ENCODE results near the gene BLOC1S6. TPM values are rescaled to one million over a fixed set of nuclear protein-coding genes. Genes with fewer than 3 reads are reported as not detected.

Gene BLOC1S6
- total and polyA plus RNA-seq, 2 of the 13 experiments (the other 11 are each of a cell fraction or from before 2014, with no cell fraction given): 11.8 to 44.3 TPM

GRCh38 chr15:45587095-45587862 lies at the start of gene BLOC1S6 (continued):
- TF ChIP-seq, protein P1, sequence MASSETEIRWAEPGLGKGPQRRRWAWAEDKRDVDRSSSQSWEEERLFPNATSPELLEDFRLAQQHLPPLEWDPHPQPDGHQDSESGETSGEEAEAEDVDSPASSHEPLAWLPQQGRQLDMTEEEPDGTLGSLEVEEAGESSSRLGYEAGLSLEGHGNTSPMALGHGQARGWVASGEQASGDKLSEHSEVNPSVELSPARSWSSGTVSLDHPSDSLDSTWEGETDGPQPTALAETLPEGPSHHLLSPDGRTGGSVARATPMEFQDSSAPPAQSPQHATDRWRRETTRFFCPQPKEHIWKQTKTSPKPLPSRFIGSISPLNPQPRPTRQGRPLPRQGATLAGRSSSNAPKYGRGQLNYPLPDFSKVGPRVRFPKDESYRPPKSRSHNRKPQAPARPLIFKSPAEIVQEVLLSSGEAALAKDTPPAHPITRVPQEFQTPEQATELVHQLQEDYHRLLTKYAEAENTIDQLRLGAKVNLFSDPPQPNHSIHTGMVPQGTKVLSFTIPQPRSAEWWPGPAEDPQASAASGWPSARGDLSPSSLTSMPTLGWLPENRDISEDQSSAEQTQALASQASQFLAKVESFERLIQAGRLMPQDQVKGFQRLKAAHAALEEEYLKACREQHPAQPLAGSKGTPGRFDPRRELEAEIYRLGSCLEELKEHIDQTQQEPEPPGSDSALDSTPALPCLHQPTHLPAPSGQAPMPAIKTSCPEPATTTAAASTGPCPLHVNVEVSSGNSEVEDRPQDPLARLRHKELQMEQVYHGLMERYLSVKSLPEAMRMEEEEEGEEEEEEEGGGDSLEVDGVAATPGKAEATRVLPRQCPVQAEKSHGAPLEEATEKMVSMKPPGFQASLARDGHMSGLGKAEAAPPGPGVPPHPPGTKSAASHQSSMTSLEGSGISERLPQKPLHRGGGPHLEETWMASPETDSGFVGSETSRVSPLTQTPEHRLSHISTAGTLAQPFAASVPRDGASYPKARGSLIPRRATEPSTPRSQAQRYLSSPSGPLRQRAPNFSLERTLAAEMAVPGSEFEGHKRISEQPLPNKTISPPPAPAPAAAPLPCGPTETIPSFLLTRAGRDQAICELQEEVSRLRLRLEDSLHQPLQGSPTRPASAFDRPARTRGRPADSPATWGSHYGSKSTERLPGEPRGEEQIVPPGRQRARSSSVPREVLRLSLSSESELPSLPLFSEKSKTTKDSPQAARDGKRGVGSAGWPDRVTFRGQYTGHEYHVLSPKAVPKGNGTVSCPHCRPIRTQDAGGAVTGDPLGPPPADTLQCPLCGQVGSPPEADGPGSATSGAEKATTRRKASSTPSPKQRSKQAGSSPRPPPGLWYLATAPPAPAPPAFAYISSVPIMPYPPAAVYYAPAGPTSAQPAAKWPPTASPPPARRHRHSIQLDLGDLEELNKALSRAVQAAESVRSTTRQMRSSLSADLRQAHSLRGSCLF (CRISPR knock-in tag; IDR thresholded peaks at IDR 0.05; ENCODE audit: borderline replicate concordance): no peak
- no peak for TF ChIP-seq ZNF253 (CRISPR knock-in tag; IDR thresholded peaks at IDR 0.05; ENCODE audit: borderline replicate concordance)
- peak; percentile 93 for TF ChIP-seq CREB1 (IDR thresholded peaks at IDR 0.05)
- TF ChIP-seq CREB1 (CRISPR knock-in tag; IDR thresholded peaks at IDR 0.05): peak; percentile 98
- TF ChIP-seq, protein P2, sequence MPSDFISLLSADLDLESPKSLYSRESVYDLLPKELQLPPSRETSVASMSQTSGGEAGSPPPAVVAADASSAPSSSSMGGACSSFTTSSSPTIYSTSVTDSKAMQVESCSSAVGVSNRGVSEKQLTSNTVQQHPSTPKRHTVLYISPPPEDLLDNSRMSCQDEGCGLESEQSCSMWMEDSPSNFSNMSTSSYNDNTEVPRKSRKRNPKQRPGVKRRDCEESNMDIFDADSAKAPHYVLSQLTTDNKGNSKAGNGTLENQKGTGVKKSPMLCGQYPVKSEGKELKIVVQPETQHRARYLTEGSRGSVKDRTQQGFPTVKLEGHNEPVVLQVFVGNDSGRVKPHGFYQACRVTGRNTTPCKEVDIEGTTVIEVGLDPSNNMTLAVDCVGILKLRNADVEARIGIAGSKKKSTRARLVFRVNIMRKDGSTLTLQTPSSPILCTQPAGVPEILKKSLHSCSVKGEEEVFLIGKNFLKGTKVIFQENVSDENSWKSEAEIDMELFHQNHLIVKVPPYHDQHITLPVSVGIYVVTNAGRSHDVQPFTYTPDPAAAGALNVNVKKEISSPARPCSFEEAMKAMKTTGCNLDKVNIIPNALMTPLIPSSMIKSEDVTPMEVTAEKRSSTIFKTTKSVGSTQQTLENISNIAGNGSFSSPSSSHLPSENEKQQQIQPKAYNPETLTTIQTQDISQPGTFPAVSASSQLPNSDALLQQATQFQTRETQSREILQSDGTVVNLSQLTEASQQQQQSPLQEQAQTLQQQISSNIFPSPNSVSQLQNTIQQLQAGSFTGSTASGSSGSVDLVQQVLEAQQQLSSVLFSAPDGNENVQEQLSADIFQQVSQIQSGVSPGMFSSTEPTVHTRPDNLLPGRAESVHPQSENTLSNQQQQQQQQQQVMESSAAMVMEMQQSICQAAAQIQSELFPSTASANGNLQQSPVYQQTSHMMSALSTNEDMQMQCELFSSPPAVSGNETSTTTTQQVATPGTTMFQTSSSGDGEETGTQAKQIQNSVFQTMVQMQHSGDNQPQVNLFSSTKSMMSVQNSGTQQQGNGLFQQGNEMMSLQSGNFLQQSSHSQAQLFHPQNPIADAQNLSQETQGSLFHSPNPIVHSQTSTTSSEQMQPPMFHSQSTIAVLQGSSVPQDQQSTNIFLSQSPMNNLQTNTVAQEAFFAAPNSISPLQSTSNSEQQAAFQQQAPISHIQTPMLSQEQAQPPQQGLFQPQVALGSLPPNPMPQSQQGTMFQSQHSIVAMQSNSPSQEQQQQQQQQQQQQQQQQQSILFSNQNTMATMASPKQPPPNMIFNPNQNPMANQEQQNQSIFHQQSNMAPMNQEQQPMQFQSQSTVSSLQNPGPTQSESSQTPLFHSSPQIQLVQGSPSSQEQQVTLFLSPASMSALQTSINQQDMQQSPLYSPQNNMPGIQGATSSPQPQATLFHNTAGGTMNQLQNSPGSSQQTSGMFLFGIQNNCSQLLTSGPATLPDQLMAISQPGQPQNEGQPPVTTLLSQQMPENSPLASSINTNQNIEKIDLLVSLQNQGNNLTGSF (CRISPR knock-in tag; IDR thresholded peaks at IDR 0.05): peak; percentile 35; the same call in 1 of the 2 replicates
- TF ChIP-seq, protein P3, sequence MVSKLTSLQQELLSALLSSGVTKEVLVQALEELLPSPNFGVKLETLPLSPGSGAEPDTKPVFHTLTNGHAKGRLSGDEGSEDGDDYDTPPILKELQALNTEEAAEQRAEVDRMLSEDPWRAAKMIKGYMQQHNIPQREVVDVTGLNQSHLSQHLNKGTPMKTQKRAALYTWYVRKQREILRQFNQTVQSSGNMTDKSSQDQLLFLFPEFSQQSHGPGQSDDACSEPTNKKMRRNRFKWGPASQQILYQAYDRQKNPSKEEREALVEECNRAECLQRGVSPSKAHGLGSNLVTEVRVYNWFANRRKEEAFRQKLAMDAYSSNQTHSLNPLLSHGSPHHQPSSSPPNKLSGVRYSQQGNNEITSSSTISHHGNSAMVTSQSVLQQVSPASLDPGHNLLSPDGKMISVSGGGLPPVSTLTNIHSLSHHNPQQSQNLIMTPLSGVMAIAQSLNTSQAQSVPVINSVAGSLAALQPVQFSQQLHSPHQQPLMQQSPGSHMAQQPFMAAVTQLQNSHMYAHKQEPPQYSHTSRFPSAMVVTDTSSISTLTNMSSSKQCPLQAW (CRISPR knock-in tag; IDR thresholded peaks at IDR 0.05): peak; percentile 76; the same call in 1 of the 2 replicates
- TF ChIP-seq HMG20B (CRISPR knock-in tag; conservative IDR thresholded peaks at IDR 0.05): peak; percentile 68
- no peak for TF ChIP-seq ZNF20 (CRISPR knock-in tag; IDR thresholded peaks at IDR 0.05)
- peak; percentile 69 for TF ChIP-seq MED8 (CRISPR knock-in tag; IDR thresholded peaks at IDR 0.05; ENCODE audit: insufficient replicate concordance)
- TF ChIP-seq ZNF501 (CRISPR knock-in tag; IDR thresholded peaks at IDR 0.05): peak; percentile 96
- TF ChIP-seq FIP1L1 (IDR thresholded peaks at IDR 0.05; ENCODE audit: borderline replicate concordance, insufficient read depth, low read depth, low read length): 0 out of 2 replicates have a peak, but pooled peaks have one; percentile 66
- TF ChIP-seq ZNF75D (CRISPR knock-in tag; IDR thresholded peaks at IDR 0.05; ENCODE audit: borderline replicate concordance): no peak
- no peak for TF ChIP-seq ZNF512B (CRISPR knock-in tag; IDR thresholded peaks at IDR 0.05; ENCODE audit: borderline replicate concordance)

Data from HepG2 (cell line).